Gastroesophageal sphincter (tissue), 3 donors: Measurements from ENCODE around the gene ATP4A.

Source experiments
- CTCF ChIP-seq, 4 experiments: fragments of 200-600 bp in 2 of 4; fragments of 450-650 bp in 2 of 4; sonication (generic) in 1 of 4; IDR thresholded peaks; one replicate each; pipeline ENCODE4 v1.5.1; 2017 to 2019; ENCODE audit warnings: antibody characterized with exemption in 4 of 4, mild to moderate bottlenecking in 2 of 4, moderate library complexity in 2 of 4
- POLR2A ChIP-seq, 2 donors: fragments of 450-650 bp; IDR thresholded peaks; one replicate each; pipeline ENCODE4 v1.6.1; 2017; ENCODE audit warnings: antibody characterized with exemption in 2 of 2, mild to moderate bottlenecking in 2 of 2, moderate library complexity in 1 of 2
- POLR2AphosphoS5 ChIP-seq: sonication (generic); formaldehyde crosslinking; IDR thresholded peaks from one replicate; pipeline ENCODE4 v1.6.1; 2017; ENCODE audit warnings: antibody characterized with exemption

- TF ChIP-seq CTCF (IDR thresholded peaks at IDR 0.05) (no peak), POLR2A (IDR thresholded peaks at IDR 0.05) (no peak), POLR2AphosphoS5 (no peak)
Observed at GRCh38 chr19:35531291-35531690, 32.2 kb downstream of the ATP4A start.
